H1 (cell line): Measurements from ENCODE around the gene TBC1D9. TPM values are rescaled to one million over a fixed set of nuclear protein-coding genes. Genes with fewer than 3 reads are reported as not detected.

Source experiments
- CTCF ChIA-PET: fragments of 300-600 bp; sonication (Branson Sonifier 250); formaldehyde crosslinking; loops from one replicate; lab custom pipeline; 2021; ENCODE audit not compliant: partially characterized antibody; lab: Charles Lee
- POLR2A ChIA-PET: fragments of 300-600 bp; sonication (Branson Sonifier 250); formaldehyde crosslinking; loops from one replicate; lab custom pipeline; 2021; ENCODE audit warnings: inconsistent platforms; ENCODE audit not compliant: partially characterized antibody; lab: Charles Lee
- DNase-seq, 2 experiments: peaks; one replicate each; pipeline versions ENCODE4 v3.0.0 to v3.0.0-alpha.2; 2010 to 2022; ENCODE audit warnings: low spot score in 2 of 2, low read depth in 1 of 2, mixed read lengths in 1 of 2
- FAIRE-seq: peaks from 2 replicates; lab custom pipeline; 2011; peaks lifted over from hg19 to GRCh38; lab: Jason Lieb, UNC
- H2AFZ ChIP-seq: 2 replicates; pipeline ENCODE4 v1.8.1; 2012; ENCODE audit warnings: low read length, inconsistent platforms
- H2AK5ac ChIP-seq: 2 replicates; pipeline ENCODE4 v1.6.1; 2013; ENCODE audit warnings: low read depth, low read length
- H2BK120ac ChIP-seq: replicated peaks from 2 replicates; pipeline ENCODE3; 2013; ENCODE audit warnings: low read depth, low read length, inconsistent platforms
- H2BK12ac ChIP-seq: 2 replicates; pipeline ENCODE4 v1.6.1; 2013; ENCODE audit warnings: low read depth, low read length
- H2BK15ac ChIP-seq: 2 replicates; pipeline ENCODE4 v1.6.1; 2013; ENCODE audit warnings: low read length
- H2BK20ac ChIP-seq: 2 replicates; pipeline ENCODE4 v1.6.1; 2013; ENCODE audit warnings: low read length
- H2BK5ac ChIP-seq: 2 replicates; pipeline ENCODE4 v1.6.1; 2013; ENCODE audit warnings: low read depth, low read length
- H3K14ac ChIP-seq: 2 replicates; pipeline ENCODE4 v1.6.1; 2013; ENCODE audit warnings: inconsistent platforms; ENCODE audit not compliant: insufficient read length
- H3K18ac ChIP-seq: 2 replicates; pipeline ENCODE4 v1.6.1; 2013; ENCODE audit warnings: low read length; ENCODE audit errors: extremely low read depth
- H3K23ac ChIP-seq: 2 replicates; pipeline ENCODE4 v1.6.1; 2013; ENCODE audit warnings: inconsistent platforms; ENCODE audit not compliant: insufficient read length
- H3K23me2 ChIP-seq: 2 replicates; pipeline ENCODE4 v1.6.1; 2013; ENCODE audit warnings: low read depth, low read length
- H3K27ac ChIP-seq: 2 replicates; pipeline ENCODE4 v1.6.1; 2011; ENCODE audit warnings: low read depth, low read length, inconsistent platforms
- H3K27me3 ChIP-seq, 4 experiments: replicated peaks in 1 of 4; 1 replicate in 1 of 4; 2 replicates in 3 of 4; pipeline versions ENCODE4 v1.6.1 to v1.8.1; 2011 to 2013; ENCODE audit warnings: low read length in 3 of 4, mild to moderate bottlenecking in 3 of 4, inconsistent platforms in 2 of 4, mixed read lengths in 2 of 4, moderate library complexity in 1 of 4; ENCODE audit not compliant: control insufficient read depth in 3 of 4, insufficient read depth in 3 of 4; ENCODE audit errors: extremely low read depth in 1 of 4
- H3K36me3 ChIP-seq, 4 experiments: 2 replicates each; pipeline versions ENCODE4 v1.6.1 to v1.8.1; 2011 to 2013; ENCODE audit warnings: mild to moderate bottlenecking in 4 of 4, low read length in 3 of 4, moderate library complexity in 2 of 4, control low read depth in 1 of 4, inconsistent platforms in 1 of 4; ENCODE audit not compliant: insufficient read depth in 4 of 4, control insufficient read depth in 2 of 4
- H3K4ac ChIP-seq: replicated peaks from 2 replicates; pipeline ENCODE3; 2013; ENCODE audit warnings: low read length, low read depth, mixed read lengths, inconsistent platforms; ENCODE audit not compliant: insufficient read length
- H3K4me1 ChIP-seq, 4 experiments: replicated peaks in 1 of 4; 1 replicate in 1 of 4; 2 replicates in 3 of 4; pipeline versions ENCODE4 v1.6.1 to v1.8.1; 2011 to 2013; ENCODE audit warnings: low read length in 3 of 4, inconsistent platforms in 2 of 4, mixed read lengths in 1 of 4; ENCODE audit not compliant: insufficient read depth in 4 of 4, control insufficient read depth in 3 of 4
- H3K4me2 ChIP-seq, 2 experiments: 2 replicates each; pipeline versions ENCODE4 v1.6.1 to v1.8.1; 2011 to 2013; ENCODE audit warnings: low read depth in 2 of 2, low read length in 2 of 2, control low read depth in 1 of 2, inconsistent platforms in 1 of 2, mild to moderate bottlenecking in 1 of 2; ENCODE audit not compliant: insufficient read depth in 1 of 2
- H3K4me3 ChIP-seq, 4 experiments: fragments of 200-600, 300-600 bp in 1 of 4; sonication (generic), shearing (Covaris generic), sonication (Bioruptor Twin) in 1 of 4; 2 replicates each; pipeline versions ENCODE4 v1.5.1 to v1.8.1; 2011 to 2016; ENCODE audit warnings: low read length in 4 of 4, low read depth in 3 of 4, control low read depth in 2 of 4, inconsistent platforms in 2 of 4, mild to moderate bottlenecking in 2 of 4, mixed read lengths in 1 of 4, moderate library complexity in 1 of 4; ENCODE audit not compliant: insufficient read depth in 2 of 4; ENCODE audit errors: extremely low read depth in 1 of 4
- H3K56ac ChIP-seq: replicated peaks from 2 replicates; pipeline ENCODE3; 2013; ENCODE audit warnings: low read depth, mild to moderate bottlenecking, mixed read lengths, low read length, inconsistent platforms; ENCODE audit not compliant: insufficient read length
- H3K79me1 ChIP-seq: 2 replicates; pipeline ENCODE4 v1.6.1; 2013; ENCODE audit warnings: low read depth, low read length, control low read depth
- H3K79me2 ChIP-seq, 2 experiments: 2 replicates each; pipeline versions ENCODE4 v1.6.1 to v1.8.1; 2012 to 2013; ENCODE audit warnings: low read length in 2 of 2, mild to moderate bottlenecking in 2 of 2, inconsistent platforms in 1 of 2; ENCODE audit not compliant: insufficient read depth in 2 of 2, control insufficient read depth in 1 of 2
- H3K9ac ChIP-seq, 4 experiments: replicated peaks in 1 of 4; 1 replicate in 1 of 4; 2 replicates in 3 of 4; pipeline versions ENCODE4 v1.6.1 to v1.8.1; 2011 to 2013; ENCODE audit warnings: low read depth in 3 of 4, low read length in 3 of 4, control low read depth in 2 of 4, mild to moderate bottlenecking in 2 of 4, moderate library complexity in 2 of 4, inconsistent platforms in 1 of 4; ENCODE audit errors: extremely low read depth in 1 of 4
- H3K9me3 ChIP-seq, 2 experiments: 2 replicates each; pipeline versions ENCODE4 v1.6.1 to v1.8.1; 2012 to 2013; ENCODE audit warnings: mild to moderate bottlenecking in 2 of 2, moderate library complexity in 2 of 2, control low read depth in 1 of 2, inconsistent platforms in 1 of 2, low read depth in 1 of 2, low read length in 1 of 2, mixed read lengths in 1 of 2; ENCODE audit not compliant: insufficient read depth in 2 of 2
- H4K20me1 ChIP-seq, 2 experiments: replicated peaks in 1 of 2; 2 replicates each; pipeline versions ENCODE3 to v1.8.1; 2011 to 2013; ENCODE audit warnings: inconsistent platforms in 2 of 2, low read length in 2 of 2, mild to moderate bottlenecking in 1 of 2; ENCODE audit not compliant: insufficient read depth in 2 of 2, control insufficient read depth in 1 of 2
- H4K5ac ChIP-seq: 2 replicates; pipeline ENCODE4 v1.6.1; 2013; ENCODE audit warnings: low read length, low read depth, mixed read lengths, inconsistent platforms; ENCODE audit not compliant: insufficient read length
- H4K8ac ChIP-seq: 2 replicates; pipeline ENCODE4 v1.8.0; 2013; ENCODE audit warnings: mild to moderate bottlenecking, moderate library complexity, low read length, inconsistent platforms; ENCODE audit not compliant: insufficient read depth; ENCODE audit errors: extremely low read depth
- H4K91ac ChIP-seq: replicated peaks from 2 replicates; pipeline ENCODE3; 2013; ENCODE audit warnings: low read length, mixed read lengths, inconsistent platforms; ENCODE audit not compliant: insufficient read length
- ASH2L ChIP-seq: fragments of 200-600, 300-600 bp; sonication (generic); IDR thresholded peaks from one replicate; pipeline ENCODE4 v1.7.1; 2017; ENCODE audit warnings: low read length
- CHD2 ChIP-seq: IDR thresholded peaks from 2 replicates; pipeline ENCODE4 v1.6.1; 2012; ENCODE audit warnings: low read length, improper control_type of control experiment
- CTCF ChIP-seq, 3 experiments: IDR thresholded peaks; 1 replicate in 2 of 3; 2 replicates in 1 of 3; pipeline versions ENCODE4 v1.5.1 to v1.6.1; 2011; ENCODE audit warnings: low read length in 3 of 3, mild to moderate bottlenecking in 3 of 3, inconsistent platforms in 2 of 3, low read depth in 1 of 3, moderate library complexity in 1 of 3; ENCODE audit not compliant: insufficient read depth in 1 of 3; ENCODE audit errors: control extremely low read depth in 1 of 3
- SP1 ChIP-seq: IDR thresholded peaks from 2 replicates; pipeline ENCODE4 v1.6.1; 2011; ENCODE audit warnings: low read depth, low read length
- SP2 ChIP-seq: IDR thresholded peaks from 2 replicates; pipeline ENCODE4 v1.6.1; 2012; ENCODE audit warnings: mild to moderate bottlenecking, low read length, inconsistent platforms
- WGBS, 2 experiments: shearing (Covaris generic) in 1 of 2; methylation state at CpG; one replicate each; pipeline versions ENCODE4 v1.1.6 to v1.1.7; 2013 to 2015; ENCODE audit warnings: low lambda C conversion rate in 2 of 2, mixed read lengths in 2 of 2, inconsistent platforms in 1 of 2, low coverage in 1 of 2, missing lambda C conversion rate in 1 of 2; ENCODE audit not compliant: insufficient replicate concordance in 2 of 2, insufficient coverage in 1 of 2, insufficient read length in 1 of 2; ENCODE audit errors: extremely low coverage in 1 of 2, missing lambda C conversion rate in 1 of 2; 5-methylcytosine and 5-hydroxymethylcytosine counted together
- polyA plus RNA-seq, 7 experiments: library from polyadenylated mRNA; depleted of rRNA in 3 of 7; stranded (reverse) in 5 of 7; unstranded in 2 of 7; fragments of >200 nt in 5 of 7; fragments of 200-250 nt in 2 of 7; gene quantifications; 1 replicate in 5 of 7; 2 replicates in 1 of 7; 4 replicates in 1 of 7; pipeline versions ENCODE4 v1.2.1 to v1.2.3, GENCODE V29; 2011 to 2013; ENCODE audit warnings: missing spikeins in 2 of 7, mixed read lengths in 2 of 7
- total RNA-seq: library from RNA; stranded (reverse); fragmentation: NEBNext Ultra II Directional; extraction: Animal tissue kit (Norgen Biotek cat#: 25700); gene quantifications from 2 replicates; pipeline ENCODE4 v1.2.1, GENCODE V29; 2021

TBC1D9 gene
- total and polyA plus RNA-seq, 2 of the 8 experiments (the other 6 are each of a cell fraction or from before 2014, with no cell fraction given): 0.94 to 1.0 TPM

DNA sequence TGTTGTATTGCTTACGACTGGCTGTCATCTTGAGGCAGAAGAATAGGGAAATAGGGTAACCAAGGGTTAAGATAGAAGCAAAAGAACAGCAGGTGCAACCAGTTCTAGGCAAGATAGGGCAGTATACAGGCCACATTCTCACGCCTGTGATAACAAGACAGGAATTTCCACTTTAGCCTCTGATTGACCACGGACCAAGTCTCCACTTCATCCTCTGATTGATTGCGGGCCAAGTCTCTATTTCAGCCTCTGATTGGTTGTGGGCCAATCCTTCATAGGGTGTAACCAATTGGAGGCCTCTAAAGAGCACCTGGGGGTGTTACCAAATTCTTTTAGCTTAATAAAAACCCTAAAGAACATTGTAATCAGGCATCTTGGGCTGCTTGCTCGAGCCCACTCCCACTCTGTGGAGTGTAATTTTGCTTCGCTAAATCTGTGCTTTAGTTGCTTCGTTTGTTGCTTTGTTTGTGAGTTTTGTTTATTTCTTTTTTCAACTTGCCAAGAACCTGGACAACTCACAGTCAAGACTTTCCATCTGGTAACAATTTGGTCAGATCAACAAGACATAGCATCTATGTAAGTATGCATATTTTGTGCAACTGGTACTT is 8.7 kb upstream of the TBC1D9 start:
- CTCF ChIA-PET: interaction anchor here (0.6 to 1.2 kb wide), 4 partner anchors 12 to 155 kb away, joined by 3 read pairs; no protein-coding TSS in a partner anchor
- Histone ChIP-seq H3K27me3 (no peaks in the 10 kb centered on the region; a peak in 1 of 7 replicates), H2BK15ac (no peak overlapping the region), H2BK5ac (no peak overlapping the region), H4K5ac (no peak overlapping the region), H2AFZ (no peak overlapping the region), H4K8ac (no peak overlapping the region), H3K4ac (no peak overlapping the region), H3K9me3 (no peaks in the 10 kb centered on the region), H3K18ac (no peak overlapping the region), H3K27ac (no peak overlapping the region), H3K14ac (no peak overlapping the region), H3K23me2 (no peaks in the 10 kb centered on the region; the same call in 1 of the 2 replicates), H4K20me1 (peaks cover 0 to 1% of the 10 kb centered on the region in 2 experiments), H2BK120ac (no peak overlapping the region), H2BK12ac (no peak overlapping the region), H2BK20ac (no peak overlapping the region), H3K79me2 (no peaks in the 10 kb centered on the region), H2AK5ac (no peak overlapping the region), H3K36me3 (no peaks in the 10 kb centered on the region), H3K4me1 (no peaks in the 10 kb centered on the region), H4K91ac (no peak overlapping the region), H3K79me1 (no peaks in the 10 kb centered on the region), H3K23ac (no peak overlapping the region), H3K9ac (no peak overlapping the region), H3K4me2 (no peak overlapping the region), H3K56ac (no peak overlapping the region), H3K4me3 (no peak overlapping the region)
- WGBS, 2 experiments: 88% methylated on average over 7 of the region's 7 CpGs; no CpG with 5 or more reads in 1 of the 2 experiments
- DNase-seq (no peak), FAIRE-seq (peak; percentile 32)
- TF ChIP-seq CTCF (IDR thresholded peaks at IDR 0.05; ENCODE audit: control extremely low read depth in 1 of 3, insufficient read depth in 1 of 3, low read depth in 1 of 3, low read length in 3 of 3) (no peak), ASH2L (no peak), SP2 (peak; percentile 32; the same call in 1 of the 2 replicates), CHD2 (peak; percentile 65; the same call in 1 of the 2 replicates), SP1 (peak; percentile 91)
- POLR2A ChIA-PET: no interaction called here
